OCI-LY7 (cell line): Measurements from ENCODE around the gene SMPD2. TPM values are rescaled to one million over a fixed set of nuclear protein-coding genes. Genes with fewer than 3 reads are reported as not detected.

Experiments used
- Bru-seq: library from RNA; stranded (reverse); fragments of 400-500 nt; gene quantifications from one replicate; lab custom pipeline; 2021; lab: Mats Ljungman, UMichigan
- BruChase-seq, 2 experiments: library from RNA; stranded (reverse); fragments of 400-500 nt; gene quantifications; one replicate each; lab custom pipeline; 2021; lab: Mats Ljungman, UMichigan
- BruUV-seq: library from RNA; stranded (reverse); fragments of 400-500 nt; replicated peaks from 2 replicates; lab custom pipeline; 2021; lab: Mats Ljungman, UMichigan
- CTCF ChIA-PET: fragments of 300-600 bp; sonication (Branson Sonifier 250); formaldehyde crosslinking; loops from one replicate; lab custom pipeline; 2022; ENCODE audit warnings: antibody characterized with exemption; ENCODE audit not compliant: unreplicated experiment; lab: Charles Lee
- POLR2A ChIA-PET: fragments of 300-600 bp; sonication (Branson Sonifier 250); formaldehyde crosslinking; loops from one replicate; lab custom pipeline; 2022; ENCODE audit warnings: antibody characterized with exemption; lab: Charles Lee
- DNase-seq: peaks from one replicate; pipeline ENCODE4 v3.0.0-alpha.2; 2015; ENCODE audit warnings: low spot score
- H2AFZ ChIP-seq: fragments of 200-600 bp; sonication (generic), shearing (Covaris generic); 2 replicates; pipeline ENCODE4 v1.6.1; 2014; ENCODE audit warnings: mild to moderate bottlenecking, antibody characterized with exemption, low read length, moderate library complexity
- H3K27ac ChIP-seq: fragments of 200-600 bp; sonication (generic); 2 replicates; pipeline ENCODE4 v1.5.1; 2014; ENCODE audit warnings: mixed run types, low read depth, mild to moderate bottlenecking, moderate library complexity, low read length, inconsistent platforms; ENCODE audit not compliant: poor library complexity, severe bottlenecking
- H3K36me3 ChIP-seq: fragments of 200-600 bp; sonication (generic); 2 replicates; pipeline ENCODE4 v1.6.1; 2014; ENCODE audit warnings: mild to moderate bottlenecking, antibody characterized with exemption, low read length, moderate library complexity, mixed read lengths; ENCODE audit not compliant: insufficient read depth
- H3K4me1 ChIP-seq: fragments of 200-600 bp; sonication (generic); 2 replicates; pipeline ENCODE4 v1.5.1; 2014; ENCODE audit warnings: mild to moderate bottlenecking, low read length; ENCODE audit not compliant: insufficient read depth, poor library complexity, severe bottlenecking
- H3K4me2 ChIP-seq: fragments of 200-600 bp; sonication (generic); 2 replicates; pipeline ENCODE4 v1.6.1; 2014; ENCODE audit warnings: mild to moderate bottlenecking, low read length
- H3K4me3 ChIP-seq: fragments of 200-600 bp; sonication (generic); 2 replicates; pipeline ENCODE4 v1.5.1; 2014; ENCODE audit warnings: mild to moderate bottlenecking, low read depth, low read length; ENCODE audit not compliant: poor library complexity, severe bottlenecking
- H3K79me2 ChIP-seq: fragments of 200-600 bp; sonication (generic); 2 replicates; pipeline ENCODE4 v1.6.1; 2016; ENCODE audit warnings: low read depth, mild to moderate bottlenecking, low read length, moderate library complexity, mixed read lengths; ENCODE audit not compliant: insufficient read depth
- H3K9me2 ChIP-seq: fragments of 200-600 bp; sonication (generic); 2 replicates; pipeline ENCODE4 v1.6.1; 2016; ENCODE audit warnings: mild to moderate bottlenecking, low read length, mixed read lengths; ENCODE audit not compliant: insufficient read depth
- H3K9me3 ChIP-seq: fragments of 200-600 bp; sonication (generic); 2 replicates; pipeline ENCODE4 v1.6.1; 2014; ENCODE audit warnings: mild to moderate bottlenecking, mixed run types, low read length, mixed read lengths
- H4K20me1 ChIP-seq: fragments of 200-600 bp; sonication (generic); 2 replicates; pipeline ENCODE4 v1.6.1; 2014; ENCODE audit warnings: mild to moderate bottlenecking, antibody characterized with exemption, low read length, moderate library complexity, mixed read lengths; ENCODE audit not compliant: insufficient read depth
- EZH2phosphoT487 ChIP-seq: fragments of 200-600 bp; sonication (generic); IDR thresholded peaks from 2 replicates; pipeline ENCODE4 v1.6.1; 2018; ENCODE audit warnings: low read depth, borderline replicate concordance, mild to moderate bottlenecking, mixed run types, antibody characterized with exemption, low read length, moderate library complexity, mixed read lengths
- intact Hi-C: fragments of 100-400 bp; cut with micrococcal nuclease; formaldehyde crosslinking; loops from one replicate; pipeline ENCODE4 v1.10.0; 2022; ENCODE audit not compliant: unreplicated experiment
- long read RNA-seq: library from polyadenylated mRNA; stranded (forward); transcript quantifications from one replicate; pipeline ENCODE4 v2.0.0, GENCODE V29; 2022
- total RNA-seq, 2 experiments: library from RNA; depleted of rRNA in 1 of 2; stranded (reverse); fragments of >200 nt in 1 of 2; shearing (Covaris generic) in 1 of 2; gene quantifications; 2 replicates each; pipeline ENCODE4 v1.2.3, GENCODE V29; 2014 to 2022
- TF ChIP-seq, protein P1 (sequence below): fragments of 200-600 bp; sonication (generic); conservative IDR thresholded peaks from 2 replicates; pipeline ENCODE4 v1.5.1; 2014; ENCODE audit warnings: mild to moderate bottlenecking, antibody characterized with exemption, low read length, moderate library complexity, mixed read lengths

The SMPD2 gene, protein sequence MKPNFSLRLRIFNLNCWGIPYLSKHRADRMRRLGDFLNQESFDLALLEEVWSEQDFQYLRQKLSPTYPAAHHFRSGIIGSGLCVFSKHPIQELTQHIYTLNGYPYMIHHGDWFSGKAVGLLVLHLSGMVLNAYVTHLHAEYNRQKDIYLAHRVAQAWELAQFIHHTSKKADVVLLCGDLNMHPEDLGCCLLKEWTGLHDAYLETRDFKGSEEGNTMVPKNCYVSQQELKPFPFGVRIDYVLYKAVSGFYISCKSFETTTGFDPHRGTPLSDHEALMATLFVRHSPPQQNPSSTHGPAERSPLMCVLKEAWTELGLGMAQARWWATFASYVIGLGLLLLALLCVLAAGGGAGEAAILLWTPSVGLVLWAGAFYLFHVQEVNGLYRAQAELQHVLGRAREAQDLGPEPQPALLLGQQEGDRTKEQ
- total RNA-seq (2014; rRNA removed; shearing (Covaris generic)) (18.4 and 24.4 TPM in 2 replicates), total RNA-seq (2022) (14.3 and 15.9 TPM in 2 replicates), Bru-seq, nascent RNA (percentile 57 among the genes with signal in this experiment), BruChase-seq, experiment 1, labeled RNA remaining after a 6-hour chase (percentile 50 among the genes with signal in this experiment), BruChase-seq, experiment 2, labeled RNA remaining after a 2-hour chase (percentile 53 among the genes with signal in this experiment)
- long read RNA-seq, transcript SMPD2-201 (10 exons, 1,645 nt), result major isoform, 13 of 27 reads
- long read RNA-seq, partial matches to known transcripts, result 1 of 27 reads
- long read RNA-seq, other reads (novel, unspliced or antisense), result 13 of 27 reads

DNA sequence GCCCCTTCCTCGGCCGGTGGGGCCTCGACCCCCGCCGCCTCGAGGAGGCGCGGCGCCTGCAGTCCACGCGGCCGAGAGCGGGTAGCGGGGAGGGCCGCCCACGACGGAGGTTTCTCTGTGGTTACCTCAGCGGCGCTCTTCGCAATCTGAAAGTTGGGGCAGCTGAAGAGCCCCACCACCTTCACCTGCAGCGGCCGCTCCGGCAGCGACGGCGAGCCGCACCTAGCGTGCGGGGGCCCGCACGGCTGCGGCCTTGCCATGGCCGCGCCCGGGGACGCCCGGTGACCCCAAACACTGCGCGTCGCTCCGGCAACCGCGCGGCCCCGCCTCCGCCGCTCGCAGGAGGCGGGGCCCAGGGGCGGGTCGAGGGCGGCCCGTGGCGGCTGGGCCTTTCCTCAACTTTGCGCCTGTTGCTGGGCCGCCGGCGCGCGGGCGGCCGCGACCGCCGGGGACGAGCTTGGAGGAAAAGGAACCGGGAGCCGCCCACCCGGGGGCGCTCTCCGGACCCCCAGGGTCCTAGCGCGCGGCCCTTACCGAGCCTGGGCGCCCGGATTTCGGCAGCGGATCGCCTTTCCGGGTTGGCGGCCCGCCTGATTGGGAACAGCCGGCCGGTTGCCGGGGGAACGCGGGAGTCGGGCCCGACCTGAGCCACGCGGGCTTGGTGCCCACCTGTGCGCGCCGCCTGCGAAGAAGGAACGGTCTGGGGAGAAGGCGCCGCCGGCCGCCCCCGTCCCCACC, at the start of gene SMPD2, which contains the start of gene PPIL6:
SMPD2 (plus strand) TSS at position 394 of the 738 bp plus-strand sequence. CDS start 398 bp downstream, outside the sequence.
PPIL6 (minus strand) TSS at position 298 of the 738 bp plus-strand sequence; CDS start at position 260, 38 bp downstream.
- H3K4me3 ChIP-seq, result peak within 1 kb of the TSS; percentile 83
- H3K9me3 ChIP-seq, result no peaks in the 10 kb centered on the region
- intact Hi-C loops, result loop anchor here (1.0 to 2.0 kb wide), 3 partner anchors 15 to 57 kb away; partner anchors contain the start of genes MICAL1 and ZBTB24
- H4K20me1 ChIP-seq, result no peaks in the 10 kb centered on the region
- BruUV-seq, result no TSS peak
- TF ChIP-seq, protein P1, sequence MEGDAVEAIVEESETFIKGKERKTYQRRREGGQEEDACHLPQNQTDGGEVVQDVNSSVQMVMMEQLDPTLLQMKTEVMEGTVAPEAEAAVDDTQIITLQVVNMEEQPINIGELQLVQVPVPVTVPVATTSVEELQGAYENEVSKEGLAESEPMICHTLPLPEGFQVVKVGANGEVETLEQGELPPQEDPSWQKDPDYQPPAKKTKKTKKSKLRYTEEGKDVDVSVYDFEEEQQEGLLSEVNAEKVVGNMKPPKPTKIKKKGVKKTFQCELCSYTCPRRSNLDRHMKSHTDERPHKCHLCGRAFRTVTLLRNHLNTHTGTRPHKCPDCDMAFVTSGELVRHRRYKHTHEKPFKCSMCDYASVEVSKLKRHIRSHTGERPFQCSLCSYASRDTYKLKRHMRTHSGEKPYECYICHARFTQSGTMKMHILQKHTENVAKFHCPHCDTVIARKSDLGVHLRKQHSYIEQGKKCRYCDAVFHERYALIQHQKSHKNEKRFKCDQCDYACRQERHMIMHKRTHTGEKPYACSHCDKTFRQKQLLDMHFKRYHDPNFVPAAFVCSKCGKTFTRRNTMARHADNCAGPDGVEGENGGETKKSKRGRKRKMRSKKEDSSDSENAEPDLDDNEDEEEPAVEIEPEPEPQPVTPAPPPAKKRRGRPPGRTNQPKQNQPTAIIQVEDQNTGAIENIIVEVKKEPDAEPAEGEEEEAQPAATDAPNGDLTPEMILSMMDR, result peak; percentile 57
- TF ChIP-seq EZH2phosphoT487, result no peak
- H3K79me2 ChIP-seq, result no peaks in the 10 kb centered on the region
- peak within 1 kb of the TSS; percentile 83 for H3K4me2 ChIP-seq
- peak; percentile 89 for DNase-seq
- POLR2A ChIA-PET, result interaction anchor here (0.6 to 7.4 kb wide), 4 partner anchors 14 to 347 kb away, joined by 3 to 64 read pairs (median 3); partner anchors contain the start of genes CD164 and MICAL1
- no peaks in the 10 kb centered on the region for H3K9me2 ChIP-seq
- peak within 1 kb of the TSS; percentile 57 for H3K27ac ChIP-seq
- peak within 1 kb of the TSS; percentile 76 for H2AFZ ChIP-seq
- peaks cover 34% of the 10 kb centered on the region for H3K36me3 ChIP-seq
- H3K4me1 ChIP-seq, result peaks cover 18% of the 10 kb centered on the region
- CTCF ChIA-PET, result no interaction called here

DNA sequence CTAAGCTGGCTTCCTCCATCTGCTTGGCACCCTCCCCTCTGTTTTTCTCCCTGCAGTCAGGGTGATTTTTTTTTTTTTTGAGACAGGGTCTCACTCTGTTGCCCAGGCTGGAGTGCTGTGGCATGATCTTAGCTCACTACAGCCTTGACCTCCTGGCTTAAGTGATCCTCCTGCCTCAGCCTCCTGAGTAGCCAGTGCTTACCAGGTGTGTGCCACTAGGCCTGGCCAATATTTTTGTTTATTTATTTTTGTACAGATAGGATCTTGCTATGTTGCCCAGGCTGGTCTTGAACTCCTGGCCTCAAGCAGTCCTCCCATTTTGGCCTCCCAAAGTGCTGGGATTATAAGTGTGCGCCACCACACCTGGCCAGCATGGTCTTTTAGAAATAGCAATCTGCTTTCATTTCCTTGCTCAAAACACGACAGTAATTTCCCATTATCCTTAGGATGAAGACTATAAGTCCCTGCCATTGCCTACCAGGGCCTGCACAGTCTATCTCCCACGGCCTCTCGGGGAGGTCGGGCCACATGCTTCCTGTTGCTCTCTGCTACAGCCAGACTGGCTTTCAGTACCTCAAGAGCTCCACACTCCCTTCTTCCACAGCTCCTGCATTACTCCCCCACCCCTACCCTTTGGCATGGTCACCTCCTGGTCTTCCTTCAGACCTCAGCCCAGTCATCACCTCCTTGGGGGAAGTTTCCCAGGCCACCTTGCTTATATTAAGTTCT, 47.2 kb upstream of the SMPD2 start:
- CTCF ChIA-PET, result no interaction called here
- Histone ChIP-seq H3K4me3 (no peak overlapping the region), H3K27ac (no peak overlapping the region), H3K4me1 (no peaks in the 10 kb centered on the region), H4K20me1 (no peaks in the 10 kb centered on the region), H3K79me2 (no peaks in the 10 kb centered on the region), H3K9me2 (no peaks in the 10 kb centered on the region), H3K4me2 (no peak overlapping the region), H3K36me3 (no peaks in the 10 kb centered on the region), H2AFZ (no peak overlapping the region), H3K9me3 (no peaks in the 10 kb centered on the region)
- TF ChIP-seq, protein P1, result no peak
- TF ChIP-seq EZH2phosphoT487, result no peak
- no peak for DNase-seq
- no TSS peak for BruUV-seq
- intact Hi-C loops, result no loop called here
- POLR2A ChIA-PET, result interaction anchor here (0.6 to 1.3 kb wide), 5 partner anchors 9 to 211 kb away, joined by 3 to 4 read pairs (median 3); no protein-coding TSS in a partner anchor
